Measurements from ENCODE around the gene TNFAIP8L1.

Gene TNFAIP8L1

DNA sequence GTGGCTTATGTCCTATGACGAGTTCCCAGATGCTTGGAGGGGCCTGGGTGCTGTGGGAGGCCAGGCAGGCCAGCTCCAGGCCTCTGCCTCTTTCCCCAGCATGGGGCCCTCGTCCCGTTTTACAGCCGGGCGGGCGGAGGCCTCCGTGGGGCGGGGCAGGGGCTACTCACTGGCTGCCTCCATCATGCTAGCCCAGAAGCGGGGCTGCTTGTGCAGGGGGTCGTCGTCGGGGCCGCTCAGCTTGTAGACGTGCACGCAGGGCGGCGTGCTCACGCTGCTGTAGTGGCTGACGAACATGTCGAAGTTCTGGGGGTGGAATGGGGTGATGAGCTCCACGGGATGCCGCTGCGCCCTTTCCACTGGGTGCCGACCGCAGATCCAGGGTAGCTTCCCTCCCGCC is 49.3 kb downstream of the TNFAIP8L1 start:
- Mint-ChIP-seq H3K27me3 (no peaks in the 10 kb centered on the region), H3K27ac (no peak overlapping the region), H3K9me3 (no peaks in the 10 kb centered on the region), H3K4me1 (no peaks in the 10 kb centered on the region), H3K4me3 (no peak overlapping the region), H3K36me3 (peaks cover 42 to 50% of the 10 kb centered on the region in 2 donors)
- no peak for DNase-seq
- no peak for ATAC-seq (replicated peaks)

DNA sequence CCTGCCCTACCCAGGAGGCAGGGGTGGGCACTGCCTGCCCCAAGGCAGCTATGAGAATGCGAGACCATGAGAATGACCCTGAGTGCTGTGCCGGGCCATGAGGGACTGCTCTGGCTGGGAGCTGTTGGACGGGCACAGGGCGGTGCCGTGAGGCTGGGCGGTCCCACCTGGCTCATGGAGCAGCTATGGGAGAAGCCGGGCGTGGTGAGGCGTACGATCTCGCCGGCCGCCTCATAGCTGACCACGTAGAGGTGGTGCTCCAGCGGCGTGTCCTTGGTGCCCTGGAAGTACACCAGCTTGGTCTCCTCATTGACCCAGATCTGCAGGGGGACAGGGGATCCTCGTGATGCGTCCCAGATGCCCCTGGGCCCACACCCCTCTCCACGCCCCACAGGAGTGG is 50.1 kb downstream of the TNFAIP8L1 start:
- Mint-ChIP-seq H3K27me3 (no peaks in the 10 kb centered on the region), H3K4me3 (no peak overlapping the region), H3K9me3 (no peaks in the 10 kb centered on the region), H3K36me3 (peaks cover 45 to 49% of the 10 kb centered on the region in 2 donors), H3K4me1 (no peaks in the 10 kb centered on the region), H3K27ac (no peak overlapping the region)
- ATAC-seq (replicated peaks) (no peak), DNase-seq (no peak)

DNA sequence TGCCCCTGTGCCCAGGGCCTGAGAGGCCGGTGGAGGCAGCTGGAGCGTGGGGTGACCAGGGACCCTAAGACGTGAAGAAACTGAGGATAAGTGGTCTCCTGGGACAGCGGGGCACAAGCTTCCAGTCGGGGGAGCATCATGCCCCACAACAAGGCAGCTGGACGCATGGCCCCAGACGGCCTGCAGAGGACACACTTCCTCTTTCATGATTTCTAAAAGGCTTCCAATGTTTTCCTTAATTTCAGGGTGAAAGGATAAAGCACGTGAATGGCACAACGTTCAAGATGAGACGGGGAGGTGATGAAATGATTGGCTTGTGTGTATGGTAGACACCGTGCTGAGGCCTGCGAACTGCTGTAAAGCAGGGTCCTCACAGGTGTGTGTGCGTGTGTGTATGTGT is 51.0 kb downstream of the TNFAIP8L1 start:
- no peak for ATAC-seq (replicated peaks)
- no peak overlapping the region for H3K27ac Mint-ChIP-seq
- no peak for DNase-seq
- no peaks in the 10 kb centered on the region for H3K4me1 Mint-ChIP-seq
- H3K4me3 Mint-ChIP-seq, result no peak overlapping the region
- peaks cover 42 to 52% of the 10 kb centered on the region in 2 donors for H3K36me3 Mint-ChIP-seq
- H3K9me3 Mint-ChIP-seq, result no peaks in the 10 kb centered on the region
- H3K27me3 Mint-ChIP-seq, result no peaks in the 10 kb centered on the region

DNA sequence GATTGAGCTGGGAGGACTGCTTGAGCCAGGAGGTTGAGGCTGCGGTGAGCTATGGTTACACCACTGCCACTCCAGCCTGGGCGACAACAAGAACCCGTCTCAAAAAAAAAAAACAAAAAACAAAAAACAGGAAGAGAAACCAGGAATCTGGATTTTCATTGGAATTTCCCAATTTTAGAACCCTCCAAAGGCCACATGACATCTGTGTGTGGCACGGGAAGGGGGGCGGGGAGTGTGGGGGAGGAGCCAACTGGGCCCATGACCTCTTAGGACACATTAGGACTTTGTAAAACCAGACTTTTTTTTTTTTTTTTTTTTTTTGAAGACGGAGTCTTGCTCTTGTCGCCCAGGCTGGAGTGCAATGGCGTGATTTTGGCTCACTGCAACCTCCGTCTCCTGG is 52.1 kb downstream of the TNFAIP8L1 start:
- no peak overlapping the region for H3K27ac Mint-ChIP-seq

DNA sequence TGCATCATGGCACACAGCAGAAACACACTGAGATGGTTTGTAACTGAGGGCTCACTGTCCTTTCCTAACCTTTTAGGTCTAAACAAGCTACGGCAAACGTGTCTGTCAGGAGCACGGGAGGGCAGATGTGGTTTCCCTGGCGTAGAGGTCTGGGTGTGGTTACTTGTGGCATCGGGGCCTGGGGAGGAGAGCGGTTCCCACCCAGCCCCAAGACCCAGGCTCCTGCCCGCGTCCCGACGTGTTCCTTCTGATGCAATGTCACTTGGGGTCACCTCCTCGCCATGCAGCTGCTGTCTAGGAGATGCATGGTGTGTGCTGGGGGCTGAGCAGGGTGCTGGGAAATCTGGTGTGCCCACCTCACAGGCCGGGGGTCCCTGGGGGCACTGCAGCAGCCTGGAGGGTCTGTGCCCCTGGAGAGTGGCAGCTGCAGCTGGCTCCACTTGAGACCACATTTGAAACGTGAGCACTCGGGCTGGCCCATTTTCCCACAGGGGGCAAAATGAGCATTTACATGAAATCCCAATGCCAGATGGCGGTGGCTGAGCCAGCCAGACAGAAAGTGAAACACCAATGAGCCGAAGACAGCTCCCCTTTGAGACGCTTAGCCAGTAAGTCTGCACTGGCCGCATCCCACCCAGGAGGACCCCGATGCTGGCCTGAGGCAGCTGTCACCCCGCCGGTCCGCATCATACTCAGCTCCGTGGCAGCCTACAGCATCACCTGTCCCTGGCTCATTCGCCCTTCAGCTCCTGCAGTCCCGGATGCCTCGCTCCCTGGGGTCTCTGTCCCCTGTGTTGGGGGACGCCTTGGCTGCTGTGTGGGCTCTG is 53.1 kb downstream of the TNFAIP8L1 start:
- ATAC-seq (replicated peaks), result no peak
- Mint-ChIP-seq H3K4me1 (peaks cover 0 to 2% of the 10 kb centered on the region in 2 donors), H3K9me3 (no peaks in the 10 kb centered on the region), H3K4me3 (no peak overlapping the region), H3K27ac (no peak overlapping the region), H3K36me3 (peaks cover 41 to 55% of the 10 kb centered on the region in 2 donors), H3K27me3 (no peaks in the 10 kb centered on the region)
- no peak for DNase-seq

More for the DNA sequence above, 52.1 kb downstream of the TNFAIP8L1 start:
- Mint-ChIP-seq H3K27me3 (no peaks in the 10 kb centered on the region), H3K9me3 (no peaks in the 10 kb centered on the region), H3K4me1 (no peaks in the 10 kb centered on the region), H3K4me3 (no peak overlapping the region), H3K36me3 (peaks cover 45 to 54% of the 10 kb centered on the region in 2 donors)
- ATAC-seq (replicated peaks) (no peak), DNase-seq (no peak)

DNA sequence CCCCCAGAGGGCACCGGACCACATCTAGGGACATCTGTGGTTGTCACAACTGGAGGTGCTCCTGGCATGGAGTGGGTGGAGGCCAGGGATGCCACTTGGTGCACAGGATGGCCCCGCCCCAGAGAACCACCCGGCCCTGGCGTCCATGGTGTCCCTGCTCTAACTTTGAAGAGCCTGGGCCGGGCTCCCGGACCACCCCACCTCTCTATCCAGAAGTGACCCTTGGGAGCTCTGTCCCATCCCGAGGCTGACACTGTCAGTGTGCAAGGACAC is 53.7 kb downstream of the TNFAIP8L1 start:
- Mint-ChIP-seq H3K27ac (peak overlapping the region; percentile 73), H3K4me1 (peaks cover 0 to 2% of the 10 kb centered on the region in 2 donors), H3K27me3 (no peaks in the 10 kb centered on the region), H3K36me3 (peaks cover 41 to 59% of the 10 kb centered on the region in 2 donors), H3K4me3 (no peak overlapping the region), H3K9me3 (no peaks in the 10 kb centered on the region)
- DNase-seq (no peak), ATAC-seq (replicated peaks) (no peak)

DNA sequence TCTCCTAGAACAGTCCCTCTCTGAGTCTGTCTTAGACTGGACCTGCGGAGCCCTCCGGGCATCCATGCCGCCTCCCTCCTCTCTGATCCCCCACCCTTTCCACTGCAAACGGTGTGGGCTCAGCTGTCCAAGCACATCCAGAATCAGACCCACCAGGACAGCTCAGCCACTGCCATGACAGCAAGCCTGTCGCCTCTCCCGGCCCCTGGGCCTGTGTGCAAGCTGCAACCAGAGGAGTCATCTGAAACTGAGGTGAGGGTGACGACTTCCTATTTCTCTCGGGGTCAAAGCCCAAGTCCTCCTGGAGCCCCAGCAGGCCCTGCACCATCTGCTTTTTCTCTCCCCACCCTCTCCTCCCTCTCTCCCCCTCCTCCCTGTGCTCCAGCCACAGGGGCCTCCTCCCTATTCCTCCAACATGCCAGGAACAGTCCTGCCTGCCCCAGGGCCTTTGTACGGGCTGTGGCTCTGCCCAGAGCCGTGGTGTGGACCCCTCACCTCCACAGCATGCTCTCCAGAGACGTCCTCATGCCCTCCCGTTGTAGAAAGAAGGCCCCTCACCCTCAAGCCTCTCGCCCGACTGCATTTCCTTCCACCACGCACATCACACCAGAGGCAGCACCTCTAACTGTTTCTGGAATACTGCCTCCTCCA is 54.3 kb downstream of the TNFAIP8L1 start:
- Mint-ChIP-seq H3K27me3 (no peaks in the 10 kb centered on the region), H3K4me1 (peaks cover 0 to 2% of the 10 kb centered on the region in 2 donors), H3K9me3 (no peaks in the 10 kb centered on the region), H3K4me3 (peak overlapping the region in 1 of 2 donors; percentile 35), H3K27ac (peak overlapping the region; percentile 65), H3K36me3 (peaks cover 44 to 65% of the 10 kb centered on the region in 2 donors)
- DNase-seq (no peak), ATAC-seq (replicated peaks) (no peak)

DNA sequence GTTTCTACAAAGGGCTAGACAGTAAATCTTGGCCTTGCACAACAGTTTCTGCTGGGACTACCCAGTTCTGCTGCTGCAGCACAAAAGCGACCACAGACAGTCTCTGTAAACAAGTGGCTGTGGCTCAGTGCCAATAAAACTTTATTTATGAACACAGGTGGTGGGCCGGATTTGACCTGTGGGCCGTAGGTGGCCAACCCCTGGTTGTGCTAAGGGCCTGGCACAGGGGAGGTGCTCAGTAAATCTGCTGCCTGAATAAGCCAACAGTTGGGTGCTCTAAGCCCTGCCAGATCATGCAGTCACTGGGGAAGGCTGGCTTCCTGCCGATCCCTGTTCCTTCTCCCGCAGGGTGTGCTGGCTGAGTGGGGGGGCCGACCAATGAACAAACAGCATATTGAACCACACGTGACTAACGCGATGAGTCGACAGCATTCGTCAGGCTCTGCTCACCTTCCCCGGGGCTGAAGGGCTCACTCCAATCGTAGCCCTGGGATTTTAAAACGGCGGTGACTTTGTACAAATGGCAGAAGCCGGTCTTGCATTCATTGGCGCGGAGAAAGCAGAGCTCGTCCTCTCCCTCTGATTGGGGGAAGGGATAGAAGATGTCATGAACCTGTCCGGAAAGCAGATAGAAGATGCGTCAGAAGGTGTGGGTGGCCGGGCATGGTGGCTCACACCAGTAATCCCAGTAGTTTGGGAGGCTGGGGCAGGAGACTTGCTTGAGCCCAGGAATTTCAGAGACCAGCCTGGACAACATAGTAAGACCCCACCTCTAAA is 55.1 kb downstream of the TNFAIP8L1 start:
- DNase-seq, result no peak
- Mint-ChIP-seq H3K27ac (no peak overlapping the region), H3K36me3 (peaks cover 45 to 69% of the 10 kb centered on the region in 2 donors), H3K27me3 (no peaks in the 10 kb centered on the region), H3K4me3 (no peak overlapping the region), H3K4me1 (peaks cover 0 to 2% of the 10 kb centered on the region in 2 donors), H3K9me3 (no peaks in the 10 kb centered on the region)
- no peak for ATAC-seq (replicated peaks)

DNA sequence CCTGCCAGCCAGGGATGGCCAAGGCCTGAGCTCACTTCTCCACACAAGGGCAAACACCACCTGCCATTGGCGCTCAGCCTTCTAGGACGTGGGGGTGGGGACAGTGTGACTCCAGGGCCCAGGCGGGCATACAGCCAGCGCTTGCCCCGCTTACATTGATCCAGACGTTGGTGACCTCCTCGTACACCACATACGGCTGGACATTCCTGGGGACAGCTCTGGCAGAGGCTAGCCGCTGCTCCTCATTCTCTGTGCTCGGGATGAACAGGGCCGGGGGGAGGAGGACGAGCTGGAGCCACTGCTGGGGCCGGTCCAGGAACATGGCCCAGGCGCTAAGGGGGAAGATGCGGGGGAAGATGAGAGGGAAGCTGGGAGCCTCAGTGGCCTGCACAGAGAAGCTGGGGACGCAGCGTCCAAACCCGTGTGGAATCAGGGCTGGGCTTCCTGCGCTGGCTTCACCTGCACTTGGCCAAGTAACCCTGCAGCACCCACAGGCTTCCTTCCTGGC is 56.0 kb downstream of the TNFAIP8L1 start:
- Mint-ChIP-seq H3K36me3 (peaks cover 52 to 77% of the 10 kb centered on the region in 2 donors), H3K27ac (no peak overlapping the region), H3K4me1 (peaks cover 0 to 2% of the 10 kb centered on the region in 2 donors), H3K9me3 (no peaks in the 10 kb centered on the region), H3K27me3 (no peaks in the 10 kb centered on the region), H3K4me3 (no peak overlapping the region)
- DNase-seq, result no peak
- ATAC-seq (replicated peaks), result no peak

DNA sequence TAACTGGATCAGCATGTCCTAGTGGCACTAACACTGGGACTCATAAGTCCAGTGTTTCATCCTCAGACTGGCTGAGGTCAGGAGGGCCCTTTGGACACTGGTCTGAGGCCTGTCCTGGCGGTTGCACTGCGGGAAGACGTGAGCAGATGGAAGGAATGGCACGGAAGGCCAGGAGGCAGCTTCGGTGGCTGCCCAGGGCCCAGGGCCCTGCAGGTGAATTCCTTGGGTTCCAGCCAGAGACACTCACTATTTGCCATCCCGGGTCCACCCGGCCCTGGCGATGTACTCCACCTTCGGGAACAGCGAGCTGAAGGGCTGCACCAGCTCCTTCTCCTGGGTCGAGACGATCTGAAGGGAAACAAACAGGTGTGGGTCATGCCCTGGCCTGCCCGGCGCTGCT is 58.0 kb downstream of the TNFAIP8L1 start:
- ATAC-seq (replicated peaks), result no peak
- Mint-ChIP-seq H3K4me1 (peaks cover 0 to 3% of the 10 kb centered on the region in 2 donors), H3K36me3 (peaks cover 54 to 77% of the 10 kb centered on the region in 2 donors), H3K9me3 (no peaks in the 10 kb centered on the region), H3K4me3 (no peak overlapping the region), H3K27me3 (no peaks in the 10 kb centered on the region), H3K27ac (no peak overlapping the region)
- no peak for DNase-seq

DNA sequence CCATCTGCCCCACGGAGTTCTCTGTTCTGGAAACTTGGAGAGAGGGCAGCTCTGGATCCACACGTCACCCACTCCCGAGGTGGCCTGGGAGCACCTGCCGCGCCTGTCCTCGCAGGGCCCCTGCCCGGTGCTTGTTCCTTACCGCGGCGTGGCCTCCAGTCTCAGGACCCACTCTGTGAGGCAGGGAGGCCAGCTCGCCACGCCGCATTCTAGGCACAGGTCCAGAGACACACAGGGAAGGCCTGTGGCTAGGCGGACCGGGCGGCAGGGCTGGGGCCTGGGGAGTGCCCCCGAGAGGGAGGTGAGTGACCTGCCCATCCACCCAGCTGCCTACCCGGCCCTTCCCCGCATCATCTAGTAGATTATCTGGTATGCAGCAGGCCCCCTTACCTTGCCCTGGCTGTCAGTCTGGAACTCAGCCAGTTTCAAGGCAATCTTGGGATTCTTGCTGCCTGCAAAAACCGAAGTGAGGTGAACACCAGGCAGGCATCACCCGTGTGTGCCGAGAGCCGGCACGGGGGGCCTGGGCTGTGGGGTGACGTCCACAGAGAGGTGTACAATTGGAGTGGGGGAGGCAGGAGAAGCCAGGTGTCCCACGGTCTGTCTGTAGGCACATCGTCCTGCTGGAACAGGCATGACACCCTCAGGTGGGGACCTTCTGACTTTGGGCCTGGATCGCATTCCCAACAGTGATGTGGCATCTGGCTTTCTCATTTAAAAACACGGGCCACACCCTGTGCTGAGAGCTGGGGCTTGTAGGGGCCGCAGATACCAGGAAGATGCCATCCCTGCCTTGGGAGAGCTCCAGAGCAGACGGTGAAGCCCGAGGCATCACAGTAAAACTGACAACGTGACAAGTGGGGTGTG is 60.7 kb downstream of the TNFAIP8L1 start:
- Mint-ChIP-seq H3K4me1 (peaks cover 0 to 4% of the 10 kb centered on the region in 2 donors), H3K27ac (no peak overlapping the region), H3K9me3 (no peaks in the 10 kb centered on the region), H3K36me3 (peaks cover 51 to 71% of the 10 kb centered on the region in 2 donors), H3K4me3 (no peak overlapping the region), H3K27me3 (no peaks in the 10 kb centered on the region)
- no peak for DNase-seq
- ATAC-seq (replicated peaks), result no peak

DNA sequence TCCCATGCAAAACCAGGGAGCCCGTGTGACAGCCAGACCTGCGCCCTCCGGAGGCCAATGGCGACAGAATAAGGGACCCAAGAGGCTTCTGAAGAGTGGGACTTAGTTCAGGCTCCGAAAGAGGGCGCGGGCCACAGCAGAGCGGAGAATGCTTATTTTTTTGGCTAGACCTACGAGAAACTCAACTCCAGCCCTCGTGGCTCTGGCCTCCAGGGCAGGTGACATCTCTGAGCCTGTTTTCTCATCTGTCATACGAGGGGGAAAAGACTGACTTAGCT is 61.3 kb downstream of the TNFAIP8L1 start:
- Mint-ChIP-seq H3K36me3 (peaks cover 51 to 70% of the 10 kb centered on the region in 2 donors), H3K27ac (no peak overlapping the region), H3K4me1 (peaks cover 0 to 4% of the 10 kb centered on the region in 2 donors), H3K27me3 (no peaks in the 10 kb centered on the region), H3K9me3 (no peaks in the 10 kb centered on the region), H3K4me3 (no peak overlapping the region)
- ATAC-seq (replicated peaks), result no peak
- no peak for DNase-seq

DNA sequence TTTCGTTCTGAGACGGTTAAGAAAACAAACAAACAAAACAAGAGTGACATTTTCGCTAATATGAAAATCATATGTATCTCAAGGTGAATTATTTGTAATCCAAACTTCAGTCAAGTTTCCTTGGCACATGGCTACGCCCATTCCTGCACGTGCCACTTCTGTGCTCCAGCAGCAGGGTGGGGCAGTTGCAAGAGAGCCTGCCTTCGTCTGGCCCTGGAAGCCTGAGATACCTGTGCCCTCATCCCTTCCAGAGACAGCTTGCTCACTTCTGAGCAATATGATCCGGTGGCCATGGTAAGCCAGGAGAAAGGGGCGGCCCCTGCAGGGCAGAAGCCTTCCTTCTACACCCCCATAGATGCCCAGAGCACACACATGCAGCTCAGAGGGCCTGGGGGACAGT is 62.2 kb downstream of the TNFAIP8L1 start:
- Mint-ChIP-seq H3K4me3 (no peak overlapping the region), H3K27ac (no peak overlapping the region), H3K4me1 (peaks cover 0 to 4% of the 10 kb centered on the region in 2 donors), H3K36me3 (peaks cover 46 to 67% of the 10 kb centered on the region in 2 donors), H3K9me3 (no peaks in the 10 kb centered on the region), H3K27me3 (no peaks in the 10 kb centered on the region)
- ATAC-seq (replicated peaks) (no peak), DNase-seq (no peak)

DNA sequence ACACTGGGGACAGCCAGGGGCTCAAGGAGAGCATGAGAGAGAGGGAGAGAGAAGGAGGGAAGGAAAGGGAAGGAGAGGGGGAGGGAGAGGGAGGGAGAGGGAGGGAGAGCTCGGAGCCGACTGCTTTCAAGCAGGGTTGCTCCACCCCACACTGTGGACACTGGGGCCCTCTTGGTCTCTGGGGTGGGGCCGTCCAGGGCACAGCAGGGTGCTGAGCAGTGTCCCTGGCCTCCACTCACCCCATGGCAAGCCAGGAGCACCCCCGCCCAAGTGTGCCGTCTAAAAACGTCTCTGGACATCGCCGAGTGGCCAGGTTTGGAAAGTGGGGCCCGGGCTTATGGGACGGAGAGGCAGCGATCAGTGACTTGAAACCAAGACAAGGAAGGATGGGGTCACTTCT is 63.4 kb downstream of the TNFAIP8L1 start:
- H3K4me1 Mint-ChIP-seq, result peaks cover 0 to 2% of the 10 kb centered on the region in 2 donors
- no peak for ATAC-seq (replicated peaks)
- H3K27me3 Mint-ChIP-seq, result no peaks in the 10 kb centered on the region
- H3K36me3 Mint-ChIP-seq, result peaks cover 52 to 58% of the 10 kb centered on the region in 2 donors
- H3K4me3 Mint-ChIP-seq, result no peak overlapping the region
- H3K27ac Mint-ChIP-seq, result no peak overlapping the region
- H3K9me3 Mint-ChIP-seq, result no peaks in the 10 kb centered on the region
- no peak for DNase-seq
